ENCODE results near the gene TUNAR.

Gene TUNAR

DNA sequence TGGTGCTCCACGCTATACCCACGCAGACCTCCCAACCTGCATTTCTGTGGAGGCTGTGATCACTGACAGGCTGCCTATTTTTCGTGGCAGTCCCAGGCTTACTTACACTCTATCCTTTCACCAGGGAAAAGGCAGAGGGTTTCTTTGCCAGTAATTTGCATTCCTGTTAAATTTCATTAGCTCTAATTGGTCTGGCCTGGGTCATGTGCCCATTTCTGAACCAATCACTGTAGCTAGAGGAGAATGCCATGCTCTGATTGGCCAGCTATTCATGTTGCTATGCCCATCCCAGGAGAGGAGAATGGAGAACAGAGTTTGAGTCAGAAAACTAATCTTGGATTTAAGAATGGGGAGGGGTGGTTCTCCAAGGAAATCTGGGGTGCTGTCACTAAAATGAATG is 43.2 kb upstream of the TUNAR start:
- Histone ChIP-seq H3K9me3 (ENCODE audit: control extremely low read depth in 1 of 5, control insufficient read depth in 4 of 5, insufficient read depth in 2 of 5, low read depth in 1 of 5, low read length in 4 of 5) (no peaks in the 10 kb centered on the region), H3K27me3 (replicated peaks in 2 of 5; ENCODE audit: control insufficient read depth in 4 of 5, insufficient read depth in 5 of 5, low read length in 4 of 5) (peaks cover 0 to 12% (median 0%) of the 10 kb centered on the region in 5 experiments), H3K27ac (ENCODE audit: insufficient read depth in 1 of 2, low read depth in 1 of 2, low read length in 2 of 2, poor library complexity in 1 of 2, severe bottlenecking in 2 of 2) (no peak overlapping the region), H3K4me3 (ENCODE audit: control insufficient read depth in 1 of 7, extremely low read depth in 1 of 7, insufficient read depth in 4 of 7, low read depth in 2 of 7, low read length in 6 of 7) (no peak overlapping the region), H3K4me1 (ENCODE audit: control extremely low read depth in 1 of 4, control insufficient read depth in 4 of 4, insufficient read depth in 4 of 4, low read length in 3 of 4) (no peaks in the 10 kb centered on the region), H3K36me3 (ENCODE audit: control insufficient read depth in 4 of 4, insufficient read depth in 4 of 4, low read length in 3 of 4) (no peaks in the 10 kb centered on the region)
- POLR2A ChIA-PET, result no interaction called here
- 68% methylated on average over 3 of the region's 3 CpGs for WGBS (ENCODE audit: insufficient coverage)
- DNase-seq, result no peak
- CTCF ChIA-PET, result no interaction called here

GRCh38 chr14:95834496-95834895 is 42.1 kb upstream of the TUNAR start:
- no peak for DNase-seq
- WGBS (ENCODE audit: insufficient coverage), result 50% methylated on average over 2 of the region's 2 CpGs
- Histone ChIP-seq H3K4me1 (ENCODE audit: control extremely low read depth in 1 of 4, control insufficient read depth in 4 of 4, insufficient read depth in 4 of 4, low read length in 3 of 4) (no peaks in the 10 kb centered on the region), H3K9me3 (ENCODE audit: control extremely low read depth in 1 of 5, control insufficient read depth in 4 of 5, insufficient read depth in 2 of 5, low read depth in 1 of 5, low read length in 4 of 5) (no peaks in the 10 kb centered on the region), H3K27ac (ENCODE audit: insufficient read depth in 1 of 2, low read depth in 1 of 2, low read length in 2 of 2, poor library complexity in 1 of 2, severe bottlenecking in 2 of 2) (no peak overlapping the region), H3K27me3 (replicated peaks in 2 of 5; ENCODE audit: control insufficient read depth in 4 of 5, insufficient read depth in 5 of 5, low read length in 4 of 5) (peaks cover 0 to 12% (median 0%) of the 10 kb centered on the region in 5 experiments), H3K4me3 (ENCODE audit: control insufficient read depth in 1 of 7, extremely low read depth in 1 of 7, insufficient read depth in 4 of 7, low read depth in 2 of 7, low read length in 6 of 7) (no peak overlapping the region), H3K36me3 (ENCODE audit: control insufficient read depth in 4 of 4, insufficient read depth in 4 of 4, low read length in 3 of 4) (no peaks in the 10 kb centered on the region)
- CTCF ChIA-PET, result no interaction called here
- POLR2A ChIA-PET, result no interaction called here

GRCh38 chr14:95835121-95835730 is 41.4 kb upstream of the TUNAR start:
- no peaks in the 10 kb centered on the region for H3K4me1 ChIP-seq (ENCODE audit: control extremely low read depth in 1 of 4, control insufficient read depth in 4 of 4, insufficient read depth in 4 of 4, low read length in 3 of 4)
- ChIA-PET POLR2A (no interaction called here), CTCF (no interaction called here)
- H3K9me3 ChIP-seq (ENCODE audit: control extremely low read depth in 1 of 5, control insufficient read depth in 4 of 5, insufficient read depth in 2 of 5, low read depth in 1 of 5, low read length in 4 of 5), result no peaks in the 10 kb centered on the region
- no peak overlapping the region for H3K27ac ChIP-seq (ENCODE audit: insufficient read depth in 1 of 2, low read depth in 1 of 2, low read length in 2 of 2, poor library complexity in 1 of 2, severe bottlenecking in 2 of 2)
- WGBS (ENCODE audit: insufficient coverage), result 45% methylated on average over 2 of the region's 3 CpGs
- DNase-seq, result peak in 1 of 3 donors; percentile 0
- H3K27me3 ChIP-seq (replicated peaks in 2 of 5; ENCODE audit: control insufficient read depth in 4 of 5, insufficient read depth in 5 of 5, low read length in 4 of 5), result peaks cover 0 to 14% (median 2%) of the 10 kb centered on the region in 5 experiments
- no peaks in the 10 kb centered on the region for H3K36me3 ChIP-seq (ENCODE audit: control insufficient read depth in 4 of 4, insufficient read depth in 4 of 4, low read length in 3 of 4)
- no peak overlapping the region for H3K4me3 ChIP-seq (ENCODE audit: control insufficient read depth in 1 of 7, extremely low read depth in 1 of 7, insufficient read depth in 4 of 7, low read depth in 2 of 7, low read length in 6 of 7)

GRCh38 chr14:95838862-95839261 is 37.8 kb upstream of the TUNAR start:
- no peaks in the 10 kb centered on the region for H3K4me1 ChIP-seq (ENCODE audit: control extremely low read depth in 1 of 4, control insufficient read depth in 4 of 4, insufficient read depth in 4 of 4, low read length in 3 of 4)
- 83% methylated on average over 4 of the region's 5 CpGs for WGBS (ENCODE audit: insufficient coverage)
- CTCF ChIA-PET, result no interaction called here

DNA sequence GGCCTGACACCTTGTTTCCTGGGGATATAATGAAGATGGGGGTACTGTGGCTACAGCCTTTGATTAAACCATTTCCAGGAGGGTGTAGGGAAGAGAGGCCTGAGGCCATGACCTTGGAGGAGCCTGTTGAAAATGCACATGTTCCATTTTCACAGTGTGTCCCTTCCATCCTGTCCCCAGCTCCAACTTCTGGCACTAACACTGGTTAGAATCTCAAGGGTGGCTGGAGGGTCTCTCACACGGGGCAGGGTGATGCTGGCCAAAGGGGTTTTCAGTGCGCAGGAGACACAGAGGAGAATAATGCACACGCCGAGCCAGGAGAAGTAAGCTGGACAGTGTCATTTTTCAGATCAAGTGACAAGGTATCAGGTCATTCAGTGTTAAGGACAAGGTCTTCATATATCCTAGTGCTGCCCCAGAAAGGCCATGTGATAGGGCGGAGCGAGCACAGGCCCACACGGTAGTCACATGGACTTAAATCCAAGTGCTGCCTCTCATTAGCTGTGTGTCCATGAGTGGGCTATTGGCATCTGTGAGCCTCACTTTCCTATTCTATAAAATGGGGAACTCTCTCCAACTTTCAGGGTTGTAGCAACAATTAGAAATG is 36.4 kb upstream of the TUNAR start:
- no peak for DNase-seq
- H3K4me3 ChIP-seq (ENCODE audit: control insufficient read depth in 1 of 7, extremely low read depth in 1 of 7, insufficient read depth in 4 of 7, low read depth in 2 of 7, low read length in 6 of 7), result no peak overlapping the region
- H3K4me1 ChIP-seq (ENCODE audit: control extremely low read depth in 1 of 4, control insufficient read depth in 4 of 4, insufficient read depth in 4 of 4, low read length in 3 of 4), result no peaks in the 10 kb centered on the region
- H3K27ac ChIP-seq (ENCODE audit: insufficient read depth in 1 of 2, low read depth in 1 of 2, low read length in 2 of 2, poor library complexity in 1 of 2, severe bottlenecking in 2 of 2), result no peak overlapping the region
- peaks cover 0 to 6% (median 0%) of the 10 kb centered on the region in 5 experiments for H3K27me3 ChIP-seq (replicated peaks in 2 of 5; ENCODE audit: control insufficient read depth in 4 of 5, insufficient read depth in 5 of 5, low read length in 4 of 5)
- H3K36me3 ChIP-seq (ENCODE audit: control insufficient read depth in 4 of 4, insufficient read depth in 4 of 4, low read length in 3 of 4), result no peaks in the 10 kb centered on the region
- WGBS (ENCODE audit: insufficient coverage), result 92% methylated on average over 7 of the region's 7 CpGs
- ChIA-PET CTCF (no interaction called here), POLR2A (interaction anchor here (0.7 kb wide), 1 partner anchor 10 kb away, joined by 3 read pairs; no protein-coding TSS in a partner anchor)
- no peaks in the 10 kb centered on the region for H3K9me3 ChIP-seq (ENCODE audit: control extremely low read depth in 1 of 5, control insufficient read depth in 4 of 5, insufficient read depth in 2 of 5, low read depth in 1 of 5, low read length in 4 of 5)

More at GRCh38 chr14:95838862-95839261, 37.8 kb upstream of the TUNAR start:
- H3K9me3 ChIP-seq (ENCODE audit: control extremely low read depth in 1 of 5, control insufficient read depth in 4 of 5, insufficient read depth in 2 of 5, low read depth in 1 of 5, low read length in 4 of 5), result no peaks in the 10 kb centered on the region
- H3K27me3 ChIP-seq (replicated peaks in 2 of 5; ENCODE audit: control insufficient read depth in 4 of 5, insufficient read depth in 5 of 5, low read length in 4 of 5), result peaks cover 0 to 6% (median under 1%) of the 10 kb centered on the region in 5 experiments
- no peaks in the 10 kb centered on the region for H3K36me3 ChIP-seq (ENCODE audit: control insufficient read depth in 4 of 4, insufficient read depth in 4 of 4, low read length in 3 of 4)
- DNase-seq, result no peak
- no peak overlapping the region for H3K27ac ChIP-seq (ENCODE audit: insufficient read depth in 1 of 2, low read depth in 1 of 2, low read length in 2 of 2, poor library complexity in 1 of 2, severe bottlenecking in 2 of 2)
- POLR2A ChIA-PET, result no interaction called here
- H3K4me3 ChIP-seq (ENCODE audit: control insufficient read depth in 1 of 7, extremely low read depth in 1 of 7, insufficient read depth in 4 of 7, low read depth in 2 of 7, low read length in 6 of 7), result no peak overlapping the region

DNA sequence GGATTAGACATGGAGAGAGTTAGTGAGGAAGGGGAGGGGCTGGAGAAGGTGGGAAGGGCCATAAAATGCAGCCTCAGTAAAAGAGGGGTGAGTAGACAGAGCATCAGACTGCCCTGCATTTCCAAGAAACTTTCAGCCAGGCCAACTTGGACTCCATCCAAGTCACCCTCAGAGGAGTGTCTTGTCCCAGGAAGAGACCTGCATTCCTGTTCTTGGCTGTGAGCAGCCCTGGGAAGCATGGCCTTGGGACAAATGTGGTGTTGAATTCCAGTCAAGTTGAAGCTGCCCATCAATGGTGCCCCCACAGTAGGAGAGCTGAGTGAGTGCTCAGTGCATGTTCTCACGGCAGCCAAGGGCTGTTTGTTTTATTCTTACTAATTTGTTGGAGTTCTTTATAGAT is 35.0 kb upstream of the TUNAR start:
- POLR2A ChIA-PET, result no interaction called here
- H3K4me3 ChIP-seq (ENCODE audit: control insufficient read depth in 1 of 7, extremely low read depth in 1 of 7, insufficient read depth in 4 of 7, low read depth in 2 of 7, low read length in 6 of 7), result no peak overlapping the region
- WGBS (ENCODE audit: insufficient coverage), result no CpG with 5 or more reads among the region's 1 CpG
- no peak overlapping the region for H3K27ac ChIP-seq (ENCODE audit: insufficient read depth in 1 of 2, low read depth in 1 of 2, low read length in 2 of 2, poor library complexity in 1 of 2, severe bottlenecking in 2 of 2)
- no peaks in the 10 kb centered on the region for H3K36me3 ChIP-seq (ENCODE audit: control insufficient read depth in 4 of 4, insufficient read depth in 4 of 4, low read length in 3 of 4)
- CTCF ChIA-PET, result no interaction called here
- no peak for DNase-seq
- H3K9me3 ChIP-seq (ENCODE audit: control extremely low read depth in 1 of 5, control insufficient read depth in 4 of 5, insufficient read depth in 2 of 5, low read depth in 1 of 5, low read length in 4 of 5), result peaks cover 0 to 5% (median 0%) of the 10 kb centered on the region in 5 experiments
- H3K4me1 ChIP-seq (ENCODE audit: control extremely low read depth in 1 of 4, control insufficient read depth in 4 of 4, insufficient read depth in 4 of 4, low read length in 3 of 4), result no peaks in the 10 kb centered on the region
- peaks cover 0 to 6% (median 2%) of the 10 kb centered on the region in 5 experiments for H3K27me3 ChIP-seq (replicated peaks in 2 of 5; ENCODE audit: control insufficient read depth in 4 of 5, insufficient read depth in 5 of 5, low read length in 4 of 5)

GRCh38 chr14:95849761-95850160 is 26.9 kb upstream of the TUNAR start:
- peaks cover 0 to 6% (median 0%) of the 10 kb centered on the region in 5 experiments for H3K27me3 ChIP-seq (replicated peaks in 2 of 5; ENCODE audit: control insufficient read depth in 4 of 5, insufficient read depth in 5 of 5, low read length in 4 of 5)
- no peak overlapping the region for H3K4me3 ChIP-seq (ENCODE audit: control insufficient read depth in 1 of 7, extremely low read depth in 1 of 7, insufficient read depth in 4 of 7, low read depth in 2 of 7, low read length in 6 of 7)
- no peak overlapping the region for H3K27ac ChIP-seq (ENCODE audit: insufficient read depth in 1 of 2, low read depth in 1 of 2, low read length in 2 of 2, poor library complexity in 1 of 2, severe bottlenecking in 2 of 2)
- WGBS (ENCODE audit: insufficient coverage), result 85% methylated on average over 3 of the region's 3 CpGs
- no peaks in the 10 kb centered on the region for H3K36me3 ChIP-seq (ENCODE audit: control insufficient read depth in 4 of 4, insufficient read depth in 4 of 4, low read length in 3 of 4)
- no peak for DNase-seq
- CTCF ChIA-PET, result no interaction called here
- POLR2A ChIA-PET, result no interaction called here
- peaks cover 0 to 5% (median 0%) of the 10 kb centered on the region in 5 experiments for H3K9me3 ChIP-seq (ENCODE audit: control extremely low read depth in 1 of 5, control insufficient read depth in 4 of 5, insufficient read depth in 2 of 5, low read depth in 1 of 5, low read length in 4 of 5)
- no peaks in the 10 kb centered on the region for H3K4me1 ChIP-seq (ENCODE audit: control extremely low read depth in 1 of 4, control insufficient read depth in 4 of 4, insufficient read depth in 4 of 4, low read length in 3 of 4)
